Panc1 (cell line): ENCODE data around the gene CAPN9. TPM values are rescaled to one million over a fixed set of nuclear protein-coding genes. Genes with fewer than 3 reads are reported as not detected.
A peak's percentile ranks its signal among the peaks of the same experiment; 100 is the strongest.

Experiments used
- ATAC-seq: fragments of 200-7000 bp; cut with Tn5 transposase; 2 replicates; pipeline ENCODE4 v1.9.1; 2020; ENCODE audit warnings: mild to moderate bottlenecking, moderate library complexity
- BruUV-seq: library from RNA; stranded (reverse); fragments of 400-500 nt; replicated peaks from 2 replicates; lab custom pipeline; 2021; lab: Mats Ljungman, UMichigan
- CTCF ChIA-PET: fragments of 300-600 bp; sonication (Branson Sonifier 250); formaldehyde crosslinking; loops from one replicate; lab custom pipeline; 2022; ENCODE audit warnings: antibody characterized with exemption; lab: Charles Lee
- POLR2A ChIA-PET: fragments of 300-600 bp; sonication (Branson Sonifier 250); formaldehyde crosslinking; loops from one replicate; lab custom pipeline; 2022; ENCODE audit warnings: antibody characterized with exemption; lab: Charles Lee
- DNase-seq: peaks from one replicate; pipeline ENCODE4 v3.0.0-alpha.2; 2010; ENCODE audit warnings: low read depth, low spot score
- H3K27ac ChIP-seq: 2 replicates; pipeline ENCODE4 v1.5.1; 2011; ENCODE audit warnings: mild to moderate bottlenecking, low read length, inconsistent platforms
- H3K27me3 ChIP-seq: fragments of 200-500 bp; sonication (Bioruptor generic); 2 replicates; pipeline ENCODE4 v1.6.0; 2014; ENCODE audit warnings: low read length, inconsistent platforms; ENCODE audit not compliant: control insufficient read depth, insufficient read depth
- H3K36me3 ChIP-seq: fragments of 200-500 bp; sonication (Bioruptor generic); 2 replicates; pipeline ENCODE4 v1.5.1; 2014; ENCODE audit warnings: inconsistent platforms, mild to moderate bottlenecking, low read length, moderate library complexity; ENCODE audit not compliant: control insufficient read depth, insufficient read depth
- H3K4me1 ChIP-seq: 2 replicates; pipeline ENCODE4 v1.5.1; 2011; ENCODE audit warnings: inconsistent platforms, mild to moderate bottlenecking, low read length, moderate library complexity; ENCODE audit not compliant: control insufficient read depth, insufficient read depth
- H3K4me3 ChIP-seq, 2 experiments: 2 replicates each; pipeline ENCODE4 v1.5.1; 2011 to 2012; ENCODE audit warnings: low read depth in 2 of 2, low read length in 2 of 2, mild to moderate bottlenecking in 2 of 2, inconsistent platforms in 1 of 2, moderate library complexity in 1 of 2
- H3K9me3 ChIP-seq: fragments of 200-500 bp; sonication (Bioruptor generic); 2 replicates; pipeline ENCODE4 v1.5.1; 2014; ENCODE audit warnings: low read depth, mild to moderate bottlenecking, inconsistent platforms, low read length, moderate library complexity; ENCODE audit not compliant: control insufficient read depth, insufficient read depth
- POLR2AphosphoS5 ChIP-seq: IDR thresholded peaks from 2 replicates; pipeline ENCODE4 v1.6.1; 2012; ENCODE audit warnings: mild to moderate bottlenecking, low read depth, low read length, moderate library complexity
- SIN3A ChIP-seq: IDR thresholded peaks from 2 replicates; pipeline ENCODE4 v1.6.1; 2012; ENCODE audit warnings: low read depth, mild to moderate bottlenecking, low read length, moderate library complexity, borderline replicate concordance; ENCODE audit not compliant: insufficient read depth
- TCF7L2 ChIP-seq: IDR thresholded peaks from 2 replicates; pipeline ENCODE4 v1.6.1; 2011; ENCODE audit warnings: mild to moderate bottlenecking, low read depth, low read length, inconsistent platforms
- in situ Hi-C: cut with HindIII; loops from 2 replicates; pipeline ENCODE4 v1.10.0; 2016; ENCODE audit warnings: low sequenced_read_pairs, low pct_unique_long_range_greater_than_20kb
- intact Hi-C: fragments of 100-400 bp; cut with micrococcal nuclease; formaldehyde crosslinking; loops from one replicate; pipeline ENCODE4 v1.10.0; 2022; ENCODE audit not compliant: unreplicated experiment
- total RNA-seq: library from RNA; stranded (reverse); gene quantifications from one replicate; pipeline ENCODE4 v1.2.1, GENCODE V29; 2021; ENCODE audit not compliant: unreplicated experiment
- TF ChIP-seq, protein P1 (sequence below): fragments of 450-650 bp; IDR thresholded peaks from 2 replicates; pipeline ENCODE4 v1.5.1; 2017; ENCODE audit warnings: mild to moderate bottlenecking
- TF ChIP-seq, protein P2 (sequence below), 2 experiments: IDR thresholded peaks; 2 replicates each; pipeline ENCODE4 v1.6.1; 2011 to 2012; ENCODE audit warnings: low read depth in 2 of 2, control low read depth in 1 of 2, low read length in 1 of 2, mild to moderate bottlenecking in 1 of 2, moderate library complexity in 1 of 2; ENCODE audit not compliant: insufficient read depth in 1 of 2

The CAPN9 gene
- total RNA-seq, 1 experiment from 2014 or later = not detected

DNA sequence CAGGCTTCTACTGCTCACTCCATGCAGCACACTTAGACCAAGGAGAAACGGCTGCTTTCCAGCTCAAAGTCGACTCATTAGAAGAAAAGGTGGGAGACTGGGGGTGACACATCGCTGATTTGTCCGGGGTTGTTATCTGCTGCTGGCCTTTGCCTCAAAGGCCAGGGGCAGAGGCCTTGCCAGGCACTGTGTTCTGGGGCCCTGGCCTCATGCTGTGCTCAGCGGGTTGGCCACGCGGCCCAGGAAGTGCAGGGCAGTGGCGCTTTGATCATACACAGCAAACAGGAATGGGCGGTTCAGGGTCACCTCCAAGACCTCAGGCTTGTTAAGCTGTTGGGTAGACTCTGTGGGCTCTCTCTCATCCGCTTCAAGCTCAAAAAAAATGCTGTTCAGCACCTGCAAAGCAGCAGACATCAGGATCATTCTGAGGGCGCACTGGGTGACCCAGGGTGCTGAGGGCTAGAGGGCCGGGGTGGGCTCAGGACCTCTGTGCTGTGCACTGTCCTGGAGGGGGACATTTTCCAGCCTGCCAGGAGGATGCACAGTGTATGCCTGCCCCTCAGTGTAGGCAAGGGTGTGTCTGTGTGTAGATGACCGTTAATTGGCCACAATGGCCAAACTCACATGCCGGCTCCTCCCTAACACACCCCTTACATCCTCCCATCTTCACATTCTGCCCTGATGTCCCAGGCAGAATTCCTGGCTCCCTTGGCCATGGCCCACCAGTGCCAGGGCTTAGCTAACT is 44.1 kb upstream of the CAPN9 start:
- in situ Hi-C loops (no loop called here), intact Hi-C loops (no loop called here)
- ChIA-PET CTCF (no interaction called here), POLR2A (interaction anchor here (0.6 kb wide), 1 partner anchor 1200 kb away, joined by 3 read pairs; no protein-coding TSS in a partner anchor)
- TF ChIP-seq, protein P1, sequence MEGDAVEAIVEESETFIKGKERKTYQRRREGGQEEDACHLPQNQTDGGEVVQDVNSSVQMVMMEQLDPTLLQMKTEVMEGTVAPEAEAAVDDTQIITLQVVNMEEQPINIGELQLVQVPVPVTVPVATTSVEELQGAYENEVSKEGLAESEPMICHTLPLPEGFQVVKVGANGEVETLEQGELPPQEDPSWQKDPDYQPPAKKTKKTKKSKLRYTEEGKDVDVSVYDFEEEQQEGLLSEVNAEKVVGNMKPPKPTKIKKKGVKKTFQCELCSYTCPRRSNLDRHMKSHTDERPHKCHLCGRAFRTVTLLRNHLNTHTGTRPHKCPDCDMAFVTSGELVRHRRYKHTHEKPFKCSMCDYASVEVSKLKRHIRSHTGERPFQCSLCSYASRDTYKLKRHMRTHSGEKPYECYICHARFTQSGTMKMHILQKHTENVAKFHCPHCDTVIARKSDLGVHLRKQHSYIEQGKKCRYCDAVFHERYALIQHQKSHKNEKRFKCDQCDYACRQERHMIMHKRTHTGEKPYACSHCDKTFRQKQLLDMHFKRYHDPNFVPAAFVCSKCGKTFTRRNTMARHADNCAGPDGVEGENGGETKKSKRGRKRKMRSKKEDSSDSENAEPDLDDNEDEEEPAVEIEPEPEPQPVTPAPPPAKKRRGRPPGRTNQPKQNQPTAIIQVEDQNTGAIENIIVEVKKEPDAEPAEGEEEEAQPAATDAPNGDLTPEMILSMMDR = no peak
- TF ChIP-seq, protein P2, sequence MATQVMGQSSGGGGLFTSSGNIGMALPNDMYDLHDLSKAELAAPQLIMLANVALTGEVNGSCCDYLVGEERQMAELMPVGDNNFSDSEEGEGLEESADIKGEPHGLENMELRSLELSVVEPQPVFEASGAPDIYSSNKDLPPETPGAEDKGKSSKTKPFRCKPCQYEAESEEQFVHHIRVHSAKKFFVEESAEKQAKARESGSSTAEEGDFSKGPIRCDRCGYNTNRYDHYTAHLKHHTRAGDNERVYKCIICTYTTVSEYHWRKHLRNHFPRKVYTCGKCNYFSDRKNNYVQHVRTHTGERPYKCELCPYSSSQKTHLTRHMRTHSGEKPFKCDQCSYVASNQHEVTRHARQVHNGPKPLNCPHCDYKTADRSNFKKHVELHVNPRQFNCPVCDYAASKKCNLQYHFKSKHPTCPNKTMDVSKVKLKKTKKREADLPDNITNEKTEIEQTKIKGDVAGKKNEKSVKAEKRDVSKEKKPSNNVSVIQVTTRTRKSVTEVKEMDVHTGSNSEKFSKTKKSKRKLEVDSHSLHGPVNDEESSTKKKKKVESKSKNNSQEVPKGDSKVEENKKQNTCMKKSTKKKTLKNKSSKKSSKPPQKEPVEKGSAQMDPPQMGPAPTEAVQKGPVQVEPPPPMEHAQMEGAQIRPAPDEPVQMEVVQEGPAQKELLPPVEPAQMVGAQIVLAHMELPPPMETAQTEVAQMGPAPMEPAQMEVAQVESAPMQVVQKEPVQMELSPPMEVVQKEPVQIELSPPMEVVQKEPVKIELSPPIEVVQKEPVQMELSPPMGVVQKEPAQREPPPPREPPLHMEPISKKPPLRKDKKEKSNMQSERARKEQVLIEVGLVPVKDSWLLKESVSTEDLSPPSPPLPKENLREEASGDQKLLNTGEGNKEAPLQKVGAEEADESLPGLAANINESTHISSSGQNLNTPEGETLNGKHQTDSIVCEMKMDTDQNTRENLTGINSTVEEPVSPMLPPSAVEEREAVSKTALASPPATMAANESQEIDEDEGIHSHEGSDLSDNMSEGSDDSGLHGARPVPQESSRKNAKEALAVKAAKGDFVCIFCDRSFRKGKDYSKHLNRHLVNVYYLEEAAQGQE (IDR thresholded peaks at IDR 0.05; ENCODE audit: insufficient read depth in 1 of 2, low read depth in 2 of 2, low read length in 1 of 2) = no peak
- TF ChIP-seq SIN3A (no peak), POLR2AphosphoS5 (no peak), TCF7L2 (no peak)
- H3K4me3 ChIP-seq = no peak overlapping the region
- H3K4me1 ChIP-seq = no peaks in the 10 kb centered on the region
- peaks cover 4% of the 10 kb centered on the region; the same call in 1 of the 2 replicates for H3K27me3 ChIP-seq
- no peaks in the 10 kb centered on the region for H3K36me3 ChIP-seq
- DNase-seq (no peak), ATAC-seq (peak; percentile 31; the same call in 1 of the 2 replicates)
- BruUV-seq = no TSS peak
- no peak overlapping the region for H3K27ac ChIP-seq
- H3K9me3 ChIP-seq = no peaks in the 10 kb centered on the region

DNA sequence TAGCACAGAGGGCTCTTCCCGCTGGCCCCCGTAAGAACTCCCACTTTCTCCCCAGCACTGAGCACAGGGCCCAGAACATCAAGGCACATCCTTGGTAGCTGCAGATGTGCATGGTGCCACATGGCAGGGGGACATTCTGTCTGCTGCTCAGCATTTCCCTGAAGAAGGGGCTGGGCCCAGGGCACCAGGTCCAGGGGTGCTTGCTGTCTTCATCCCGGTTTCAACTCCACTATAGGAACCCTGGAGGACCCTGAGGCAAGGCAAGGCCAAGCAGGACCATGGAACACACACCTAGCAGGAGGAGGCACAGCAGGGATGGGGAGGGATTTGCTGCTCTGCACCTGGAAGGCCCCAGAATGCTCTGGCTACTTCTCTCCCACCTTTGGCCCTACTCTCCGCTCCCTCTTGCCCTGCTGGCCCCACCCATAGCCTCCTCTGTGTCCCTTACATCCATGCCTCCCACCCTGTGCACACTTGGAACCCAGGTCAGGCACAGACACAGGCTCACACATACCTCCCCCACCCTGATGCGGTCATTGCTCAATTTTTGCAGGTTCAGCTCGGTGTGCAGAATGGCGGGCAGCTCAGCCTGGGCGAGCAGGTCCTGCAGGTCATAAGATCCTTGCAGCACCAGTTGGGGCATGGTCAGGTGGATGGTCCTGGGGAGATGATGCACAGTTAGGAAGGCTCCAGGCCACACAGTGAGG is 43.4 kb upstream of the CAPN9 start:
- Histone ChIP-seq H3K27me3 (peaks cover 4% of the 10 kb centered on the region; the same call in 1 of the 2 replicates), H3K9me3 (no peaks in the 10 kb centered on the region), H3K27ac (no peak overlapping the region), H3K4me3 (no peak overlapping the region), H3K36me3 (no peaks in the 10 kb centered on the region), H3K4me1 (no peaks in the 10 kb centered on the region)
- in situ Hi-C loops (no loop called here), intact Hi-C loops (no loop called here)
- TF ChIP-seq, protein P1 = no peak
- no peak for TF ChIP-seq POLR2AphosphoS5
- no peak for TF ChIP-seq SIN3A
- DNase-seq (no peak), ATAC-seq (no peak)
- ChIA-PET CTCF (no interaction called here), POLR2A (no interaction called here)
- BruUV-seq = no TSS peak
